Activated CD4-positive, CD25-positive, alpha-beta regulatory T cell treated with anti-CD3 and anti-CD28 coated beads, Interleukin-2, amount 50 U/mL, for 24 hours (primary cell): ENCODE results near the gene STARD6.
"Not testable (repeated sequence)": the region's sequence is repeated elsewhere in the genome, so short reads cannot be mapped to it uniquely, and the experiment has no call there.

Experiments used
- ATAC-seq, 2 donors: fragments of 150-1000 bp; cut with Tn5 transposase; one replicate each; pipeline ENCODE4 v1.10.0; 2021; ENCODE audit warnings: mild to moderate bottlenecking in 1 of 2, moderate library complexity in 1 of 2

The STARD6 gene, protein sequence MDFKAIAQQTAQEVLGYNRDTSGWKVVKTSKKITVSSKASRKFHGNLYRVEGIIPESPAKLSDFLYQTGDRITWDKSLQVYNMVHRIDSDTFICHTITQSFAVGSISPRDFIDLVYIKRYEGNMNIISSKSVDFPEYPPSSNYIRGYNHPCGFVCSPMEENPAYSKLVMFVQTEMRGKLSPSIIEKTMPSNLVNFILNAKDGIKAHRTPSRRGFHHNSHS

DNA sequence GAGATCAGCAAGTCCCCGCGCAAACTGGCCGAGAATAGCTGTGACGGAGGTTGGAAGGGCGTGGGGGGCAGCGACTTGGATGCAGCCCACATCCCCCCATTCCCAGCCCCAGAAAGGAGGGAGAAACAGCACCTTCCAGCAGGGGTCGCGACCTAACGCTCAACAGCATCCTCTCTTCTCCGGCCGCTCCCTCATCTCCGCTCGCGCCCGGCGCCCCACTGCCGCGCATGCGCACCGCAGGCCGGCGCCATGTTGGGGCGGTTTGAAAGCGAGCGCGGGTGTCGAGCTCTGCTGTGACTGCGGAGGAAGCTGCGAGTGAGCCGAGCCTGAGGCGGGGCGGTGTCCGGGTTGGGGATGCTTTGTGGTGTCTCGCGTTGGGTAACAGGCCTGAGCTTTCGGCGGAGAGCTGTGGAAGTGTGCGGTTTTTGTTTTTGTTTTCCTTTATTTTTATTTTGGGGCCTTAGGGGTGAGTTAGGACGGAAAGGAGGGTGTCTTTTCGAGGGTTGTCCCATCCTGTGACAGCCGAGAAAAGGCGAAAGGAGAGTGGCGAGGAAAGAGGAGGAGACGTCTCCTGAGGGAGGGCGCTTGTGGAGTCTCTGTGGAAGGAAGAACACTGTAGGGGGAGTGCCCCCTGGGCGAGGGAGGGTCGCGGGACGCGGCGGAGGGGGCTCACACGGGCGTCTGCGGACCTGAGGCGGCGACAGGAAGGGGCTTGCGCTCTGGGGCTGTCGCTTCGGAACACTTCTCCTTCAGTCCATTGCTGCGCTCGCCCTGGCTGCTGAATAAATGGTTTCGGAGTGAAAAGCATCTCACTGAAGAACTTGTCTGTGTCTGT lies at the start of gene STARD6, which contains the start of gene C18orf54:
Gene STARD6, minus strand, starts transcription at position 199 of the 835 bp plus-strand sequence. CDS start 3,285 bp downstream, outside the sequence.
Gene C18orf54, plus strand, starts transcription at position 247 of the 835 bp plus-strand sequence. CDS start 2,667 bp downstream, outside the sequence.
- ATAC-seq: peak; percentile 96 to 97

DNA sequence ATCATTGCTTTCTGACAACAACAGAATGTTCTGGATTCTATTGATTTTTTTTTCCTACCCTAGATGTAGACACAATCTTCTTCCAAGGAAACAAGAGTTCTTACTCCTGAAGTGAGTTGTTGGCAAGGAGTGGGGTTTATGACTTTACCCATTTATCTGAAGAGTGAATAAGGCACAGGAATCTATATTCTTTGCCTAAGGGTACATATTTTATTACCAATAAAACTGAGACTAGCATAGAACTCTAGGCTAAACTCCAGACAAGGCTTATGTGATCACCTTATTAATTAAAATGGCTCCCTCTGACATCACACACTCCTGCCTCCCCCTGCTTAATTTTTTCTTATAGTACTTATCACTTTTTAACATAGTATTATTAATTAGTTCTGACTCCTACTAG lies 47.6 kb upstream of the STARD6 start:
- no peak for ATAC-seq

DNA sequence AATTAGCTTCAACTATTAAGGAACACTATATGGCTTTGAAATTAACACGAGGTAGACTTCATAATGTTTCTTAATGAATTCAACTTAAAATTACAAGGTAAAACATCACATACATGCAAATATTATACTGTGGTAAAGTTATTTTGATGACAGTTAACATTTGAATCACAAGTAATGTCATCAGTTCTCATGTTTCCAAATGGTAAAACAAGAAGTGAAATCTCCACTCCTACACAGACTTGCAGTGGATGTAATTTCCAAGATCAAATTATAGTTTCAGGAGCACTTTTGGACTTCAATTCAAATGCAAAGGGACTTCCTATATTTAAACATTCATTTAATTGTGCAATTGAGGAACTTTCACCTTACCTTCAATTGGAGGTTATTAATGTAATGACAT lies 39.1 kb upstream of the STARD6 start:
- no peak for ATAC-seq

DNA sequence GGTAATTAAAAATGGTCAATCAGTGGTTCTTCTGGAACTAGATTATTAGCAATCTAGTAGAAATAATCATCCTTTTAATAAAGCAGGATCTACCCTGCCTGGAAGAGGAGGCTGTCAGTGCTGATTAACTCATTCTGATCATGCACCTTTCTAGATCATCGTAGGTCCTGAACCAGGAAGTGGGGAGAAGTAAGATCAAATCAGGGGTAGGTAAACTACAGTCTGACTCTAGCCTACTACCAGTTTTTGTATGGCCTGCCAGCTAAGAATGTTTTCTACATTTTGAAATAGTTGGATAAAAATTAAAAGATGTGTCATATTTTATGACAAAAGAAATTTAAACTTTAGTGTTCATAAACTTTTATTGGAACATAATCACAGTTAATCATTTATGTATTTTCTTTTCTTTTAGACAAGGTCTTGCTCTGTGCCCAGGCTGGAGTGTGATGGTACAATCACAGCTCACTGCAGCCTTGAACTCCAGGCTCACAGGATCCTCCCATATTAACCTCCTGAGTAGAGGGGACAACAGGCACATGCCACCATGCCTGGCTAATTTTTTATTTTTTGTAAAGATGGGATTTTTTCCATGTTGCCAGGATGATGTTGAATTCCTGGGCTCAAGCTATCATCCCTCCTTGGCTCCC lies 36.1 kb upstream of the STARD6 start:
- no peak for ATAC-seq

DNA sequence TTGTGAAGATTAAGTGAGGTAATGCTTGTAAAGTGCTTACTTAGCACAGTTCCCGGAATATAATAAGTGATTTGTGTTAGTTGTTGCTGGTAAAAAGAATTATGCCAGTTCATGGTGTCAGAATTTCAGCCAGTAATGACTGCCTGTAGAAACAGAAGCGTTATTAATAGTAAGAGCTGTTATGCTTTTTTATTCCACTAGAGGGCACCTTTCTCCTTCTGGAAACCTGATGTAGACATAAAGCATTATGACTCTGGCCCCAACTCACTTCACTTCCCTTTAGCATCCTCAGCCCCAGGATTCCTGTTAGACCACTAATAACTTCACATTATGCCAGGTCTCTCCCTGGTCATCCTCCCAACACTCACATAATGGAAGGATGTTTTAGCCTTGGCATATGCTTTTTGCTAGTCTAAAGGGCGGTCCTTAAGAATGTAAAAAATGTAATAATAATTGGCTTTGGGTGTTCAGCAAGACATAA lies 34.9 kb upstream of the STARD6 start:
- ATAC-seq: peak; percentile 28 to 56

DNA sequence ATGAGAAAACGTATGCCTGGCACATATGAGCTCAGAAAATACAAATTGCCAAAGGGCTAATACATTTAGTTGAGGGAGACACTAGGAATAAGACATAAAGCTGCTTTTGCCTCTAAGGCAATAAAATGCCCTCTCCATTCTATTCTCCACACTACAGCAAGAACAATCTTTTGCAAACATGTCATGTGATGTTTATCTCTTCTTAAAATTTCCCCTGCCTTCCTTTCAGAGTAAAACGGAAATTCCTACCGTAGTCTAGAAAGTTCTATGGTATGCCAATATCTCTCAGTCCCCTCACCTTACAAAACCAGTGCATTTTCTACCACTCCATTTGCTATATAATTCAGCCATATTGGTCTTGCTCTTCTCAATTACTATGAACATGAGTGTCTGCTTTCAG lies 33.2 kb upstream of the STARD6 start:
- no peak for ATAC-seq

DNA sequence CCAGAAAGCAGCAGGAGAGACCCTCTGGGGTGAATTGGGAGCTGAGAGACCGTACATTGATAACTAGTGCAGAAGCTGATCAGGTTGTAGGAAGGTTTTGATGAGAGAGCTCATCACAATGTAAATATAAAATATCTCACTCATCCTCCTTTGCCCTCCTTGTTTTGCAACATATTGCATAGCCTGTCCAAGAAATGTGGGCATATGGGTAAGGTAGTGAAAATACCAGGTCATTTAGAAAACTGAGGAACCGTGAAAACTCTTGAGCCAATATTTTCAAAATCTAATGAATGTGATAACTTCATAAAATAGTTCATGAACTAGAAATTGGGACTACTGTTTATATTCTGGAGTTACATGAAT lies 31.5 kb upstream of the STARD6 start:
- no peak for ATAC-seq

DNA sequence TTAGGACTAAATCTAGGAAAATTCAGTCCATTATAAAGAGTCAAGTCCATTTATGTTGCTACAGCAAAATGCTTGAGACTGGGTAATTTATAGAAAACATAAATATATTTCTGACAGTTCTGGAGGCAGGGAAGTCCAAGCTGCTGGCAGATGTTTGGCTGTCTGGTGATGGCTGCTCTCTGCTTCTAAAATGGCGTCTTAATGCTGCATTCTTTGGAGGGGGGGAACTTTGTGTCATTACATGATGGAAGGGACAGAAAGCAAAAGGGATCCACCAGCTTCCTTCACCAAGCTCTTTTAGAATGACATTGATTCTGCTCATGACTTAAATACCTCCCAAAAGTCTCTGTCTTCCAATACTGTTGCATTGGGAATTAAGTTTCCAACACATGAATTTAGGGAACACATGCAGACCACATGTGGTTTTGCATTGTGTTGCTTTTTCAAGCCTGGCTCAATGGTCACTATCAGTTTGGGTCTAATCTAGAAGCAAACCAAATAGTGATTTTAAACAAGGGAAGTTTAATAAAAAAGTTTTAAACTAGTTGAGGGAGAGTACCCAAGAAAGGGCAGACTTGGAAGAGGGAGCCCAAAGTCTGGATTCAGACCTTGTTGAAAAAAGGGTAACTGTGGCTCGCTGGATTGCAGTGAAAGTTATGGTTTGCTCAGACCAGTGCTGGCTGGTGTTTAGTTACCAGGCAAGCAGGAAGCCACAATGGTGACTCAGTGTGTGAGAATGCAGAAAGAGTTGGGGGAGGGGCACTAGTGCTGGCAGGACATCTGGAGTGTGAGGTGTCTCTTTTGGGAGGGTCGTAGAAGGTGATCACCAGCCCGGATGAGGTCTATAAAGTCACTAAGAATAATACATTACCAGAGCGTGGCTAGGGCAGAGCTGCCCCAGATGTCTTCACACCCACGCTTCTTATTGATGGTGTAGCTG lies 30.8 kb upstream of the STARD6 start:
- ATAC-seq: peak; percentile 38 to 51

DNA sequence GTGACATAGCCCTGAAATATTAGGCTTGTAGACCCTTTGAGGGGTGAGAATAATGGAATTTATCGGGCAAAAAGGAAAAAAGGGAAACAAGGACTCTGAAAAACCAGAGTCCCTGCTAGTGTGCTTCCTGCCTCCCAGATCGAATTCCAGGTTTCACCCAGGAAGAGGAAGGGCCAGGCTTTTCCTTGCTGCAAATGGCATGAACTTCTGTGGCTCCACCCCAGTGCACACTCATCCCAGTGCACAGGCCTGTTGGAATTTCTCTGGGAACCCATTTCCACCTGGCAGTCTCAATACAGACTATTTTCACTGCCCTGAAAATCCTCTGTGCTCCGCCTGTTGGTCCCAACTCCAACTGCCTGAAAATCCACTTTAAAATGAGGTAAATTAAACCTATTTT lies 30.0 kb upstream of the STARD6 start:
- no peak for ATAC-seq

DNA sequence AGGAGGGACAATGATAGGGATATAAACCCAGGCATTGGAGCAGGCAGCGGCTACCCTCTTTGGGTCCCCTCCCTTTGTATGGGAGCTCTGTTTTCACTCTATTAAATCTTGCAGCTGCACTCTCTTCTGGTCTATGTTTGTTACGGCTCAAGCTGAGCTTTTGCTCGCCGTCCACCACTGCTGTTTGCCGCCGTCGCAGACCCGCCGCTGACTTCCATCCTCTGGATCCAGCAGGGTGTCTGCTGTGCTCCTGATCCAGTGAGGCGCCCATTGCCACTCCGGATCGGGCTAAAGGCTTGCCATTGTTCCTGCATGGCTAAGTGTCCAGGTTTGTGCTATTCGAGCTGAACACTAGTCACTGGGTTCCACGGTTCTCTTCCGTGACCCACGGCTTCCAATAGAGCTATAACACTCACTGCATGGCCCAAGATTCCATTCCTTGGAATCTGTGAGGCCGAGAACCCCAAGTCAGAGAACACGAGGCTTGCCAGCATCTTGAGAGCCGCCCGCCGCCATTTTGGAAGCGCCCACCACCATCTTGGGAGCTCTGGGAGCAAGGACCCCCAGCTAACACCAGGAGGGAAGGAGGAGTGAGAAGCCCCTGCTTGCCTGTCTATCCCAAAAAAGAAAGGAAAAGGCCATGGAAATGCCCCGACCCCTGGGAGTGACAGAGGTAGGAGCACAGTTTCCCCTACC lies 29.3 kb upstream of the STARD6 start:
- not testable (repeated sequence) for ATAC-seq

DNA sequence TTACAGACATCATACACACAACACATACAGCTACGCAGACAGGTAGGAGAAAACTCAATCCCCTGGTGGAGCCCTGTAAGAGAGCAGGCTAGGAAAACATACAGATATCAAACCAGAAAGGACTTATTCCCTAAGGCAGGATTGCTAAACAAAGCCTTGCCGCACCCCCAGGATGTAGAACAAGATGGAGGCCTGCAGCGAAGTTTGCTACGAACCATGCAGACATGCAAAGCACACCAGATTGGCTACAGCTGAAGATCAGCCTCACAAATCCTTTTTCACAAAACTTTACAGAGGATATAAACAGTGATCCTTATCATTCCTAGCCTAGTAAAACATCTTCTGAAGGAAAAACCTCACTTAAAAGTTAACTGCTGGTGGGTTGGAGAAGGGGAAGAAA lies 28.4 kb upstream of the STARD6 start:
- no peak for ATAC-seq

DNA sequence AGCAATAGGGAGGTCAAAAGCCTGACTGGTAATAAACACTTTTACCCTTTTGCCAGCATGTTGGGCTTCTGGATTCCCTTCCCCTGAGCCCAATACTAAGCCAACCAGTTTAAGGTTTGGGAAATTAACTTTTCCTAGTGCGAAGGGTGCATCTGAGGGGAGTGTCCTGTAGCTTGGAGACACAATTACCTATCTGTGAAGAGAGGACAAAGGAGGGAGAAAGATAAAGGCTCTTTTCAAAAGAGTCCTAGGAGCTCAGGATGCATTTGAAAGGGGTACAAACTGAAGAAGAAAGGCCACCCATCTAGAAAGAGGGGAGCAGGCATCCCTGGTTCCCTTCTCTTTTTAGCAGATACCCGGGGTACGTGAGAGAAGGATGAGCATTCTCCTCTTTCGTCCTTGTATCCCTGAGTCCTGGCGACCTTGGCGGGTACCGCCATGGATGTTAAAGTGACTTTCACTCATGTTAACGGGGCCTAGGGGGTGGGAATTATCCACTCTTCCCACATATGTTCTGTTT lies 25.1 kb upstream of the STARD6 start:
- ATAC-seq: no peak

DNA sequence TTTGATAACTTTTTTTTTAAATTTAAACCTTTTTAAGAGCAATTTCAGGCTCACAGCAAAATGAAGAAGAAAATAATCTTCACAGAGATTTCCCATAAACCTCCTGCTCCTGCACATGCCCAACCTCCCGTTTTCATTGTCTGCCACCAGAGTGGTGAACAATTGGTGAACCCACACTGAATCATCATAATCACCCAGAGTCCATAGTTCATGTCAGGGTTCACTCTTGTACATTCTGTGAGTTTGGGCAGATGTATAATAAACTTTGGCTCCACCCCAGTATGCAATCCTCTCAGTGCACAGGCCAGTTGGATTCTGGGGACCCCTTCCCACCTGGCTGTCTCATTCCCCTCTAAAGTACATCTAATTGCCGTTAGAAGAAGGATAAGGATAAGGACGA lies 24.4 kb upstream of the STARD6 start:
- no peak for ATAC-seq

DNA sequence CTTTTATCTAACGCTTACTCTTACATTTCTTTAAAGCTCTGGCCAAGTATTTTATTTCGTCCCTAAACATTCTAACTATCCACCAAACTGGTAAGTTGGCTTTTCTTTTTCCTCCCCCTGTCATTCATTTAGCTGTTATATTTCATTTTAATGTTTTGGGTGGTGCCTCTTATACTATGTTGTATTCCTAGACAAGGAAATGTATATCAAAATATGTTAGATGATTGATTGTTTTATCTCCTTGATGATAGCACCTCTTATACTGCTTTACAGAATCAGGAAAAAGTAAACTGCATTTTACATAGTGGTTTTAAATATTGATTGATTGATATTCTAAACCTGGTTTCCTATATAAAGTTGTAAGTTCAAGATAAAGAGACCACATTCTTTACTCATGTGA lies 24.0 kb upstream of the STARD6 start:
- ATAC-seq: no peak

DNA sequence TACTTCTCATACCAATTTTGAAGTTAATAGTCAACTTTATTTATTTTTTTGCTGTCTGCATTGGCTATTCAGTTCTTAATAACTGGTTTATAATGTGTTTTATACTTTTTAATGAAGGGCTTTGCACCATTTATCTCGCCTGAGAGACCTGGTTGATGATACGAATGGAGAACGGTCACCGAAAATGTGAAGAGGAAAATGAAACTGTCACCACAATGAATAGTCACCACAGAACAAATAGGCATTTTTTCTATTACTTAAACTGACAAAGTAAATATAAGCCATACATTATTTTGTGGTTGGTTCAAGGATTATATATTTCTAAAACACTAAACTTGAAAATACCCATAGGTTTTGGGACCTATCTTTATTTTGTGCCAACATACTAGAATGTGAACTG lies 20.4 kb upstream of the STARD6 start:
- ATAC-seq: no peak

DNA sequence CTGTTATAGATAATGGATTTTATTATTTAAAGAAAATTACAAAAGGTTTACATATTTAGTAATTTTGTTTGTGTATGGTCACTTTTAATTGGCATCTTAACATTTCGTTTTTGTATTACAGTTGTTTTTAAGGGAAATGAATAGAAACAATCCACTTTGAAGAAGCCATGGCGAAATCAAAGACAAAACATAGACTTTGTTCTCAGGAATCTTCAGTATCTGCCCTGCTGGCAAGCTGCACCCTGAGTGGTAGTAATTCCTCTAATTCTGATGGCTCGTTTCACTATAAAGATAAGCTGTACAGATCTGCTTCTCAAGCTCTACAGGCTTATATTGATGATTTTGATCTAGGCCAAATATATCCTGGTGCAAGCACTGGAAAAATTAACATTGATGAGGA lies 2.7 kb upstream of the STARD6 start:
- no peak for ATAC-seq

DNA sequence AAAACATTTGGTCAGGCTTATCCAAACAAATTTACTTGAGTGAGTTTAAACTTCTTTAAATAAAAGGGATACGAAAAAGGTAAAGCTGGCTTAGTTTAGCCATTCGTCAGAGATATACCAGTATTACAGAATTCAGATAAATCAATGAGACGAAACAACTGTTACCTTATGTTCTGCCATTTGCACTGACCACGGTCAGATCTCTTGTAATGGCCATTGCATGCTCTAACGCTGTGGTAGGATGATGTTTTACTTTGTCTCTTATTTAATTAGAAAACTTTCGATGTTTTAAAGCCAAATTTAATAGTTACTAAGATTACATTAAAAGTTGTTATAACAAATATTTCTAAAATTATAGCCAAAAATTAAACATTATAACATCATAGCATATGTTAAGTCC lies 1.6 kb upstream of the STARD6 start:
- ATAC-seq: no peak

DNA sequence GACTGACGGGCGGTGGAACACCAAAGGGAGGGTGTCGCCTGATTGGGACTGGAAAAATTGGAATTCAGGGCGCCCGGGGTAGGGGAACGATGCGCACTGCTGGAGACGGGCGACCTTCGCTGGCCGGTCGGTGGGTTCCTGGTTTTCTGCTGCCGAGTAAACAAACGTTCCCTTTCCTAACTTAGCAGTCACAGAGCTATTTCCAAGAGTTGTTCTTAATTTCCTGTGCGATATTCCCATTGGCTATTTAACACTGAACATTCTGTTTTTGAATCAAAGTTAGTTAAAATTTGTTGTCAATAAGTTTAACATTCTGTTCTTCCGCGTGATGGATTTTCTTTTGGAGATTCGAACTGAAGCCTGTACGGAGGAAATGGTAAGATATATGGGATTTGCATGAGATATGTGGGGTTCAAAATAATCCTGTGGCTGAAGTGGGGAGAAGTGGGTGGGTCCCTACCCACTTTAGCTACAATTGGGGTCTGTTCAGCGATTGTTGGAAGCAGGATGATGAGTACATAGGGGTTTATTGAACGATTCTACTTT lies 910 bp upstream of the STARD6 start:
- no peak for ATAC-seq

DNA sequence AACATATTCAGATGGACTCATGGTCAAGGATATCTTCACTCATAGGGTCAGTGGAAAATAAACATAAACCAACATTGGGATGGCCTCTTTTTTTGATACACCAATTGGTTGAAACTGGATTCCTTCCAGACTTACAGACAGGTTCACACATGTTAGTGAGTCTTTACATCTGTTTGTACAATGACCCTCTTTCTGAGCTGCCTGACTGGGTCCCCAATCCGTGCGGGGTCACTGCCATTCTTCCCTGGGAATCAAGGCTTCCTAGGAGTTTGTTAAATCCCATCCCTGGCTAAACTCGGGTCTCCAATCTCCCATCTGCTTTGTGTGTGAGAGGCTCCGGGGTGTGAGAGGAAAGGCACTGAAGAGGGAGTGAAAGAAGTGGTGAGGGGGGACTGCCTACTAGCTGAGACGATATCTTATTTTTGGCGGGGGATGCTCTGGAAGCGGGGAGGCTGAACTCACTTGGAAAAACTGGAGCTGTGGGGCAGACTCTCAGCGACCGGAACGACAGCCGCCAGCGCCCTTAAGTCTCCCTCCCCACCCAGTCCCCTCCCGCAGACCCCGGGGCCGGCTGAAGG lies 487 bp downstream of the STARD6 start:
- ATAC-seq: no peak

DNA sequence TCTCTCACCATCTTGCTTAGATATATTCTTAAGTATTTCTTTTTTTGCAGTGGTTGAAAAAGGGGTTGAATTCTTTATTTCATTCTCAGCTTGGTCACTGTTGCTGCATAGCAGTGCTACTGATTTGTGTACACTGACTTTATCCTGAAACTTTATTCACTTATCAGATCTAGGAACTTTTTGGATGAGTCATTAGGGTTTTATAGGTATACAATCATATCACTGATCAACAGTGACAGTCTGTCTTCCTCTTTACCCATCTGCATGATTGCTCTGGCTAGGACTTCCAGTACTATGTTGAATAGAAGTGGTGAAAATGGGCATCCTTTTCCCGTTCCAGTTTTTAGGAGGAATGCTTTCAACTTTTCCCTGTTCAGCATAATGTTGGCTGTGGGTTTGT lies 6.5 kb downstream of the STARD6 start:
- ATAC-seq: no peak

DNA sequence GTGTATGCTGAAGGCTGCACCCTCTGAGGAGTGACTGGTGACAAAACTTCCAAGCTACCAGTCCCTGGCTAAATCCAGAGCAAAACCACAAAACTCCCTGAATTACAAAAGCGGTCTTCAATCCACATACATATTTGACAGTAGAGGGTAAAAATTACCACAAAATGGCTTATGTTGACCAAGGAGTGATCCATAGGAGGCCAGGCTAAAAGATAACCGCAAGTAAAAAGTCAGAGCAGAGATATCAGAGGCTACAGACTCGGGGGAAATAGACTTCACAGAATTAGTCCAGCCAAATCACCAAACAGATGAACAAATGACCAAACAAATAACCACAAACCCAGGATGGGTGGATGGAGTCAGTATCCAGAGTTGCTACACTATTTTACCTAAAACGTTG lies 19.4 kb downstream of the STARD6 start:
- ATAC-seq: no peak
